Stimulated activated CD4-positive, alpha-beta T cell treated with anti-CD3 and anti-CD28 coated beads, TNF-alpha, amount 100 ng/mL, for 24 hours (primary cell): ENCODE results near the gene KIAA1191.
"Not testable (repeated sequence)": the region's sequence is repeated elsewhere in the genome, so short reads cannot be mapped to it uniquely, and the experiment has no call there.

Experiments
- DNase-seq, 3 experiments: peaks; one replicate each; pipeline ENCODE4 v3.0.0-alpha.2; 2020; ENCODE audit warnings: low read depth in 3 of 3

The KIAA1191 gene, protein sequence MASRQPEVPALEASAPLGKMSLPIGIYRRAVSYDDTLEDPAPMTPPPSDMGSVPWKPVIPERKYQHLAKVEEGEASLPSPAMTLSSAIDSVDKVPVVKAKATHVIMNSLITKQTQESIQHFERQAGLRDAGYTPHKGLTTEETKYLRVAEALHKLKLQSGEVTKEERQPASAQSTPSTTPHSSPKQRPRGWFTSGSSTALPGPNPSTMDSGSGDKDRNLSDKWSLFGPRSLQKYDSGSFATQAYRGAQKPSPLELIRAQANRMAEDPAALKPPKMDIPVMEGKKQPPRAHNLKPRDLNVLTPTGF

DNA sequence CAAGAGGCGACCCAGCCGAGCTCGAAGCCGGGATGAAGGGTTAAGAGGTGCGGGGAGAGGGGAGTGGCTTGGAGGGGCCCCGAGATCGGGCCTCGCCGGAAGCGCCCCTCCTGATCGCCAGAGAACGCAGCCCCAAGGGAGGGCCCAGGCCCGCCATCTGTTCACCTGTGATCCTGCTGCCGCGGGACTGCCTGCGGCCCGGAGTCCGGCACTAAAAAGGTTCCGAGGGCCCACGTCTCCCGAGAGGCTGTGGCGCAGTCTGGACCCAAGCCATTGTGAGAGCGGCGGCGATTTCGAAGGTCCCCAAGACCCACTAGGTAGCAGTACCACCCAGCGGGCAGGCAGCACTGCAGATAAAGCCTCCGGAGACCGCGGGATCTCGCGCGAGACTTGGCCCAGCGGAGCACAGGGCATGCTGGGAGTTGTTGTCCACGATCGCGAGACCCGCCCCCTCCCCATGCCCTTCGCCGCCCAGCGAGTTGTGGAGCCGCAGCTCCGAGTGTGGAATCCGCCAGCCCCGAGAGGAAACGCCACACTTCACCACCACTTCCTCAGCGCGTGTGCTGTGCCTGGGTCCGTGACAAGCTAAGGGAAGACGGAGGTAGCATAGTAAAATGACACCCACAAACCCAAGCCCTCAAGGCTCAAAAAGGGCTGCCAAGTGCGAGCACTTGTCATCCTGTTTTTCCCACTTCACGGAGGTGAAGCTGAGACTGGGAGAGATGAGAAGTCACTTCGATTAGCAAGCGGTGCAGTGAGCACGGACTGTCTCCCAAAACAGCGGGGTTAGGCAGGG is at the start of gene KIAA1191:
TSS of gene KIAA1191 (minus strand) at position 328 of the 796 bp plus-strand sequence. CDS start 2,256 bp downstream, outside the sequence.
- DNase-seq = peak; percentile 81 to 95 (median 91)

DNA sequence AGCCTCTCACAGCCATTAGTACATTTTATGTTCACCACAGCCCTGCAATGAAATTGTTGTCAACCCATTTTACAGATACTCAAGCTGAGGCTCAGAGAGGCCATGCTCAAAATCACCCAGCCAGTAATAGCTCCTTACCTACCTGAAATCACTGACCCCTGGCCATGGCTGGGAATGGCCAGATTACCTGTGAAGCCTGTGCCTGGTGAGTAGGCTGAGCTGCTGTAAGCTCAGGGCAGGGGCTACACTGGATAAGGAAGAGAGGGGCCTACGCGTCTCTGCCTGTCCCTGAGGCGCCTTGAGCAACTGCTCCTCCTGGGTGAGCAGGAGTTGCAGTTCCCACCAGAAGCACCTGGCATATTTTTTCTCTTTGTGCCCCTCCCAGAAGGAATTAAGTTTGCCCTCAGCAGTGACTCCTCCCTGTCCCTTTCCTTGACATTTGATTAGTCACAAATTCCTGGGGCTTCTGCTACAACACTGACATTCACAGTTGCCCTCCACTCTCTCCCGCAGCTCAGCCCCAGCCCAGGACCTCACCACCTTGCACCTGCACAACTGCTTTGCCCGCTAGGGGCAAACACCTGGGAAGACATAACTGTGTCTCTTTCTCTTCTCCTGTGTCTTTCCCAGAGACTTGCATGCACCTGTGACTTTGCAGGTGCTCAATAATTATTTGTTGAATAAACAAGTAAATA is 49.1 kb upstream of the KIAA1191 start:
- no peak for DNase-seq

DNA sequence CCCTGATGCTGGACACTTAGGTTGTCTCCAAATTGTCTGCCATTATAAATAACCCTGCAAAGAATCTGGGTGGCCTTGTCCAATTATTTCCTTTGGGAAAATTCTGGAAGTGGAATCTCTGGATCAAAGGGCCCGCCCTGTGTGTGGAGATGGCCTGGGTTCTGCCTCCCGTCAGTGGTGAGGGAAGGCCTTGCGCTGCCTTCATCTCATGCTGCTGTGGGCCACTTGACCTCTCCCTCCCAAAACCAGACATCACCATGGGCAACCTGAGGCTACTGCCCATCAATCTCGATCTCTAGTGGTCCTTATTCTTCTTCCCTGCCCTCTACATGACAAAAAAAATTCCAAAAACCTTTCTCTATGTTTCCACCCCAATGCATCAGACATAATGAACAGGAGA is 48.2 kb upstream of the KIAA1191 start:
- DNase-seq = no peak

DNA sequence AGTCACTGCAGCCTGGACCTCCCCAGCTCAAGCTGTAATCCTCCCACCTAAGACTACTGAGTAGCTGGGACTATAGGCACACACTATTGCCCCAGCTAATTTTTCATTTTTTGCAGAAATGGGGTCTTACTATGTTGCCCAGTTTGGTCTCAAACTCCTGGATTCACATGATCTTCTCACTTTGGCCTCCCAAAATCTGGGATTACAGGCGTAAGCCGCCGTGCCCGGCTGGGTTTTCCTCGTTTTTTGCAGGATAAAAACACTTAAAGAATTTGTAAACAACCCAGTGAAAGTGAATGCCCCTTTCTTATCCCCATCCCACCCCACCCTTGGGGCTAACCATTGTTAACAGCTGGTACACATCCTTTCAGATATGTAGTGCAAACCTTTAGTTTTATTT is 47.0 kb upstream of the KIAA1191 start:
- DNase-seq = no peak

DNA sequence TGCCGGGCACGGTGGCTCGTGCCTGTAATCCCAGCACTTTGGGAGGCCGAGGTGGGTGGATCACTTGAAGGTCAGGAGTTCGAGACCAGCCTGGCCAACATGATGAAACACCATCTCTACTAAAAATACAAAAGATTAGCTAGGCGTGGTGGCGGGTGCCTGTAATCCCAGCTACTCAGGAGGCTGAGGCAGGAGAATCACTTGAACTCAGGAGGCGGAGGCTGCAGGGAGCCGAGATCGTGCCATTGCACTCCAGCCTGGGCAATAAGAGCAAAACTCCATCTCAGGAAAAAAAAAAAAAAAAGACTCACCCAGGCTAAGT is 46.6 kb upstream of the KIAA1191 start:
- not testable (repeated sequence) for DNase-seq

DNA sequence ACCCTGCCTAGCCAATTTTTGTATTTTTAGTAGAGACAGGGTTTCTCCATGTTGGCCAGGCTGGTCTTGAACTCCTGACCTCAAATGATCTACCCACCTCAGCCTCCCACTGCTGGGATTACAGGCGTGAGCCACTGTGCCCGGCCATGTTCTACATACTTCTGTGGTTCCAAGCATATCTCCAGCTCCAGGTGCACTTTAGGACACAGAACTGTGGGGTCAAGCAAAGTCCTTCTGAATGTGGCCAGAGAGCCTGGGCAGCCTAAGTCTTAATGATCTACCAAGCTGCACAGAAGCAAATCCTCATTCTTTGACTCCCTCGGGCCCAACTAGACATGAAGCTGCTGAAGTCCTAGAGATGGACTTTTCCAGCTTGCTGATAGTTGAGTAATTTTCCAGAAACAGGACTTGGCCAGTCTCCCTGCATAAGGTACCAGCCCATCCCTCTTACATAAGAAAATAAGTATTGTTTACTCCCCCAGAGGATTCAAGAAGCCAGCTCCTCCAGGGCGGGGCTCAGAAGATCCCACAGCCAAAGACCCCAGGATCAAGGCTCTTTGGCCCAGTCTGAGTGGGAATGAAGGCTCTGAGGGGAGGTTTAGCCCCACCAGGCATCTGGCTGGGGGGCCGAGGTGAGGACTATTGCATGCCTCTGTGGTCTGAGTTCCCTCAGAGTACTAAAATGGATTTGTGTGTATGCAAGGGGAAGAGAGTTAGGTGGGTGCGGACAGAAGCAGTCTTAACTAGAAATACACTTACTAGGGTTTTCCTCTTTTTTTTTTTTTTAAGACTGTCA is 46.1 kb upstream of the KIAA1191 start:
- DNase-seq = no peak

DNA sequence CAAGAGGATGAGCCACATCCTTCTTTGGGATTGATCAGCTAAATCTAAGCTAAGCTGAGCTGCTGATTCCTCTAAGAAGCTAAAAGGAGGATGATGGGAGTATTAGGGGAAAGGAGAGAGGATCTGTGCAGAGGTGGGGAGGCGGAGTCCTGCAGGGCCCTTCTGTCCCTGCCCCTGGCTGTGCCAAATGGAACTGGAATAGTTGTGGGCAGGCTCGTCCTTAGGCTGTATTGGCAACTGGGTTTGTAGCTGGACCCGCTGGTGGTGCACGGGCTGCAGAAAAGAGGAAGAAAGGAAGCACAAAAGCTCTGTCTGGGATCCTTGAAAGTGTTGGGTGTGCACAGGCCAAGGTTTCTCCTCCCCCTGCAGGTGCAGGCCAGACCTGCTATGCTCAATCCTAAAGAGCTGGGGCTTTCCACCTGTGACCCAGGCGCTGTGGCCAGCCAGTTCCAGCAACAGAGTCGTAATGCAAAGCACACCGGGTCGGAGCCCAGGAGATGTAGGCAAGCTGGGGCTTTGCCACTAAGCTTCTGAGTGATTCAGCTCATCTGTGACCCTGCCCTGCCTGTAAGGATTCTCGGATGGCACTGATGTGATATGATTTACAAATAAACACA is 45.0 kb upstream of the KIAA1191 start:
- no peak for DNase-seq

DNA sequence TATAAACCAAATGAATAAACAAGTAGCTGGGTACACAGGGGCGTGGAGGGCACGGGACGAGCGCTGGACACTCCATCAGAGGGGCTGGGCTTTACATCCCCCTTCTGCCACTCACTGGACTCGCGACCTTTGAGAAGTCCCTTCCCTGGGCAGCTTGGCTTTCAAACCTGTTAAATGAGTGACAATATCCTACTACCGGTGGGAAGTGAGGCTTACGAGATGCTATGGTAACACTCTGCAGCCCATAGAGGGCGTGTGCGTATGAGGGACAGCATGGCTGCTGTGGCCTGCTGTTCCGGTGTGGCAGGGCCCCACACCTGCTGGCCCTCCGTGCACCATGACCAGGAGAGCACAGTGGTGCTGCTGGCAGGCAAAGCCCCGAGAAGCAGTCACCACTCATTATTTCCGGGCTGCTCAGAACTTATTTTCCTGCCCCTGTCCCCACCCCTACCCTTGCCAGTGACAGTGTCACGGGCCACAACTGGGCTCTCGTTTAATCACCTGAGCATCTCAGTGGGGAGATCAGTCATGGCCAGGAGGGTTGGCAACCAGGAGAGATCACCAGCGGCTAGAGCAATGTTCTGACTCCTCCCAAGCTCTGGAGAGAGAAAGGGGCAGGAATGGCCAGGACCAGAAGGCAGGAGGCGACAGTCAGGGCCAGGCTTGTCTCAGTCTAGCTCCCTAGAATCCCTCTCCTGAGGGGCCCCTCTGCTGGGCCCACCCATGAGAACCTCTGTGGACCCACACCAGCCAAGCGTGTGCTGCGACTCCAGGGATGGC is 44.3 kb upstream of the KIAA1191 start:
- no peak for DNase-seq

DNA sequence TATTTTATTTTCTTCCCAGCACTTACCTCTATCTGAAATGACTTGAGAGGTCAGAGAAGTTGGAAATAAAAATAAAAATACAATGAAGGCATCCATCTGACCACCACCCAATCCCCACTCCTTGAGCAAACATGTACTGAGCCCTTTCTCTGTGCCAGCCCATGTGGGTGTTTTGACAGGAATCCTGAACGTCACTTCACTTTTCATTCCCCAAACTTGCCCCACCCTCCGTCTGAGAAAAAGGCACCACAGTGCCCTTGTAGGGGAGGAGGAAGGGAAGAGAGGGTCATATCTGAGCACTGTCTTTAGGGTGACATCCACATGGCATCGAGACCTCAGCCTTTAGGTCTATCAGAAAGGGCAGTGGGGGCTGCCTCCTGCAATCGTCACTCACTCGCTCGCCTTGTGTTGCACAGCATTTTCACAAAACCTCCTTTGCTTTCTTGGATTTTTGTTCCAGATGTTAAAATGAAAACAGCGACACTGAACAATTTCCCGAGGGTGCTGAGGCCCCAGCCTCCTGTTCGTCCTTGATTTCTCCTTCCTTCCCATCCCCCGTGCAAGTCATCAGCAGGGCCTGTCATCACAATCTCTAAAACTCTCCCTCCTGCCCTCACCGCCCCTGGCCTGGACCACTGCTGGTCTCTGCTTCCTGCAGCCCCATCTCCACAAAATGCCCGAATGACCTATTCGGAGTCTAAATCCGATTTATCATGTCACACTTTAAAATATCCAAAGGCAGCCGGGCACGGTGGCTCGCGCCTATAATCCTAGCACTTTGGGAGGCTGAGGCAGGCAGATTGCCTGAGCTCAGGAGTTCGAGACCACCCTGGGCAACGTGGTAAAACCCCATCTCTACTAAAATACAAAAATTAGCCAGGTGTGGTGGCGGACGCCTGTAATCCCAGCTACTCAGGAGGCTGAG is 40.0 kb upstream of the KIAA1191 start:
- no peak for DNase-seq

DNA sequence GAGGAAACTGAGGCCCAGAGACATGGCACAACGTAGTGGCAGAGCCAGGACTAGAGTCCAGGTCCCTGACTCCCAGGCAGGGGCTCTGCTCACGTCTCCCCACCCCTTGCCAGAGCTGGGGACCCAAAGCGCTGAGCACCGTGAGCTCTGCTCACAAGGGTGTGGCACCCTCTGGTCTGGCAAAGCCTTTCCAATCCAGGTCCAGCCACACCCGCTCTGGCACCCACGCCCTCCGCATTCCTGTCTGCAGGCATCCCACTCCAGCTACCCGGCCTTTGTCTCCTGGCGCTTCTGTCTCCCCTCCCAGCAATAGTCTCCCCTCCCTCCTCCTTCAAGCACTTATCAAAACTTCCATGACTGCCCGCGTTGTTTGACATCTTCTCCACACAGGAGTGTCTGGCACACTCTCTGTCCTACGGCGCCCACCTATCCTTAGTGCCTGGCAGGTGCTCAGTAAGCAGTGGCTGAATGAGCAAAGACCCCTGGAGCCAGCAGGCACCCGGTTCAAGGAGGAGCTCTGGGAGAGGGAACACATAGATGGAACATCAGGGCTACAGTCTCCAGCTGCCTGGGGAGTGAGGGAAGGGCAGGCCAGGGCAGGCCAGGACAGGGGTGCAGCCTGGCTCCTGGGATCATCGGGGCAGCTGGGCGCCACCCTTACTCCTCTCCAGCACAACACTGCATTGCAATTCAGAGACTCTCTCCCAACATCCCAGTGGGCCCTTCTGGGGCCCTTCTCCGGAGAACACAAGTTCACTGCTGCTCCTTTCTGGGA is 39.0 kb upstream of the KIAA1191 start:
- no peak for DNase-seq

DNA sequence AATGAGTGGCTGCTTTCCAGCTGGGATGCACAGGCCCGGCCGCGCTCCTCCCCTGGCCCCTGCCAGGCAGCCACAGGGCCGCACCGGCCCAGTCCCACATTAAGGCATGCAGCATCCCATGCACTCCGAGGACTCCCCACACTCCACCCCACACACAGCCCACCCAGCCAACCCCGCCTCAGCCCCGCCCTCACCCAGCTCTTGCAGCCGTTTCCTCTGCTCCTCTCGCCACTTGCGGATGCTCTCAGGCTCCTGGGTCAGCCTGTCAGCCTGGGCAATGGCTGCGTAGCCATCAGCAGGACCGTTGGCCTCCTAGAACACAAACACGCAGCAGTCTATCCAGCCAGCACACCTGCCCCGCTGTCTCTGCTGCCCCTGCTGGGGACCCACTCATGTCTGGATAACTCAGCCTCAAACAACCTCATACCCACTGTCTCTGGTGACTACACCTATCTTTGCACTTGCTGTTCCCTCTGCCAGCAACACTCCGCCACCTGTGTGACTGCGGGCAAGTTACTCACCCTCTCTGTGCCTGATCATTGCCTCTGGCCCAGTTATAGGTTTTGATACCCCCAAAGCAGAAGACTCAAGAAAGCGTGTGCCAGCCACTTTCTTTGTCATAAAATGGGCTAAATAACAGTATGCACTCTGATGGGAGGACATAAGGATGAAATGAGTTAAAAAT is 36.3 kb upstream of the KIAA1191 start:
- DNase-seq = no peak

DNA sequence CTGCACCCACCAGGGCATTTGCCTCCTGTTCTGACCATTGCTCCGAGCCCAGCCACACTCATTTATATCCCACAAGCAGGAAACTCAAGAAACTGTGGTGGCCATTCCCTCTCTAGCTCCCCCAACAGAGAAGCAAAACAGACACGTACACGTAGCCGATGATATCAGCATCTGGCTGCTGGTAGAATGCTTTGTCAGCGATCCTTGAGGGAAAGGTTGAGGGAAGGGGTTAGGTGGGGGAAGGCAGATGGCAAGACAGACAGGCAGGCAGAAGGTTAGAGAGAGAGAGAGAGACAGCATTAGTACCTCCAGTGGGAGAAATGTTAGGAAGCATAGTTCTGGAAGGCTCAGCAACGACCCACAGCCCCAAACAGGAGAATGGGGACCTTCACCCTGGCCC is 34.8 kb upstream of the KIAA1191 start:
- no peak for DNase-seq

DNA sequence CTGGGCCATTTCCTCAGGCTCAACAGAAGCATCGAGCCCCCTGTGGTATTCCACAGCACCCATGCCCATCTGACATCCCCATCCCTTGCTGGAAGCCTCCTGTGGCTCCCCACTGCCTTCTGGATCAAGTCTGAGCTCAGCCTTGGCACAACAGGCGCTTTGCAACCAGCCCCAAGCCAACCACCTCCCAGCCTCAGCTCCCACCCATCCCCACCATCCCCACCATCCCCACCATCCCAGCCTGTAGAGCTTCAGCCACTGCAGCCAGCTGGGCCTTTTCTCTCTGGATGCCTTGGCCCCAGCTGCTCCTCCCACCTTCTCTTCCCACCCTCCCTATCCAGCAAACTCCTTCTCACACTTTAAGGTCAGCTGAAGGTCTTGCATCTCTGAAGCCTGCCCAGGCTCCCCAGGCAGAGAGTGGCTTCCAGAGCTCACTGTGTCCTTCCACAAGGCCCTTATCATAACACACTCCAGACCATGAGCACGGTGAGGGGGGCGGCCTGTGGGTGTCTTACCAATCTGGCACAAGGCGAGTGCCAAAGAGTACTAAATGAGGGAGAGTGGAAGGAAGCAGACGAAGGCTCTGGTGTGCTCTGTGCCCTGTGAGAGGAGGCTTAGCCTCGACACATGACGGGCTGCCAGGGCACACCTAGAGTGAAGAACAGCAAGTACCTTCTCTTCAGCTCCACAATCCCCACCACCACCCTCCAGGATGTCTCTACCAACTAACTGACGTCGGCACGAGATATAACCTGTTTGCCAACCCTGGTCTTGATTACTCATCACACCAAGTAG is 33.5 kb upstream of the KIAA1191 start:
- DNase-seq = no peak

DNA sequence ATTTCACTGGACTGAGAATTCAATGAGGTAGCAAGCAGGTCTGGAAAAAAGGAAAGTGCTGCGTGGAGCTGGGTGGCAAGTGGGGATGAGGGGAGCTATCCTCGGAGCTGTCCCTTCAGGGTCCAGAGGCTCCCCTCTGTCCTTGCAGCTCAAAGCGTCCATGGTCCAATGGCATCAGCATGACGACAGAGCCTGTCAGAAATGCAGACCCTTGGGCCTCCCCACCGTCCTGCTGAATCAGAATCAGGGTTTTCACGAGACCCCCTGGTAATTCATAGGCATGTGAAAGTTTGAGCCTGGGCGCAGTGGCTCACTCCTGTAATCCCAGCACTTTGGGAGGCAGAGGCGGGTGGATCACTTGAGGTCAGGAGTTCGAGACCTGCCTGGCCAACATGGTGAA is 32.5 kb upstream of the KIAA1191 start:
- no peak for DNase-seq

DNA sequence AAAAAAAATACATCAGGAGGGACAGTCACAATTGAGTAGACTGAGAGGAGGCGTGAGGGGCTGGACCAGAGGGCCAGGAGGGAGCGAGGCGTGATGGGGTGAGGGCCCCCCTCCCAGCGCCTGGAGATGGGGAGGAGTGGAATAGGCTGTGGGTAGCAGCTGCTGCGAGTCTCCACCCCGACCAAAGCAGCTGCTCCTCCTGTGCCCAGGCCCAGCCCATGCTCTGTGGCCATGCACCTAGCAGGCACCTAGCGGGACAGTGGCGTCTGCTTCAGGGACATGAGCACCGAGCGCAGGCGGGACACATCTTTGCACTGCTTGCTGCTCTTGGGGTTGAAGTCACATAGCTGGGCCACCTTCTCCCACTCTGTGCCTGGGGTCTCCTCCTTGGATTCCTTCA is 31.0 kb upstream of the KIAA1191 start:
- DNase-seq = no peak

DNA sequence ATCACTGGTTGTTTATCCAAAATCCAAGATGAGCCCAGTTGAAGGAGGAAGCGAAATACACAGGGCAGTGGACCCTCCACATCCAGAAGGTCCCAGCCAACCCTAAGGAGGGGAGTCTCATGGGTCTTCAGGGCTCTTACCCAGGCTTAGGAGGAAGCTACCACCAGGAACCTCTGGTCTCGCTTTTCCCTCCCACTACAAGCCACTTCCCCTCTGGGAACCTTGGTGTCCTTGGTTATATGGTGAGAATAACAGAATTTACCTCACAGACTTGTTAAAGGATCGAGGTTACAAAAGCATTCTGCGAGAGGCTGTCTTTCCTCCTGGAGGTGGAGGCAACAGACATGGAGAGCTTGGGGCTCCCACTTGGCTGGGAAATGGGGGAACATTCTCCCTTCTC is 30.4 kb upstream of the KIAA1191 start:
- no peak for DNase-seq

DNA sequence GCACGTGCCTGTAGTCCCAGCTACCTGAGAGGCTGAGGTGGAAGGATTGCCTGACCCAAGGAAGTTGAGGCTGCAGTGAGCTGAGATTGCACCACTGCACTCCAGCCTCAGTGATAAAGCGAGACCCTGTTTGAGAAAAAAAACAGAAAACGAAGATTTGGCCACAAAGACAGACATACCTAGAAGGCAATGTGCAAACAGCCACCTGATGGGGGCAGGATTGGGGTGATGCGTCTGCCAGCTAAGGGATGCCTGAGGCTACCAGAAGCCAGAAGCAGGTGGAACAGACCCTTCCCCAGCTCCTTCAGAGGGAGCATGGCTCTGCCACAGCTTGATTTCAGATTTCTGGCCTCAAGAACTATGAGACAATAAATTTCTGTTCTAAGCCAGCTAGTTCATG is 29.9 kb upstream of the KIAA1191 start:
- DNase-seq = no peak
